ENCODE data around the gene ABCB11. TPM values are rescaled to one million over a fixed set of nuclear protein-coding genes. Genes with fewer than 3 reads are reported as not detected.

ABCB11 gene
- total and polyA plus RNA-seq, 2 of the 4 experiments (the other 2 are of a cell fraction): not detected

GRCh38 chr2:169010633-169011460 lies 20.3 kb downstream of the ABCB11 start:
- H4K5ac ChIP-seq (ENCODE audit: low read depth, low read length): no peak overlapping the region
- intact Hi-C loops (cut with micrococcal nuclease): loop anchor here (10.0 kb wide), 1 partner anchor 514 kb away; no protein-coding TSS in a partner anchor
- H3K4ac ChIP-seq (ENCODE audit: low read depth, low read length): no peak overlapping the region
- H3K4me3 ChIP-seq (ENCODE audit: insufficient read depth, low read depth, low read length): no peak overlapping the region
- H3K18ac ChIP-seq (ENCODE audit: low read depth, low read length): no peak overlapping the region
- ATAC-seq (ENCODE audit: low read depth) (no peak), DNase-seq (no peak)
- H2AK9ac ChIP-seq (replicated peaks; ENCODE audit: low read depth, low read length, poor library complexity): no peak overlapping the region
- H2AFZ ChIP-seq (replicated peaks; ENCODE audit: low read length, poor library complexity): no peak overlapping the region
- no peak overlapping the region for H2AK5ac ChIP-seq (ENCODE audit: low read depth, low read length)
- no peak overlapping the region for H2BK15ac ChIP-seq (ENCODE audit: low read depth, low read length)
- no peak overlapping the region for H2BK20ac ChIP-seq (ENCODE audit: low read depth, low read length)
- dilution Hi-C loops (cut with HindIII; ENCODE audit: low sequenced_read_pairs, unreplicated experiment): no loop called here
- POLR2A ChIA-PET (ENCODE audit: unreplicated experiment): no interaction called here
- H2BK120ac ChIP-seq (ENCODE audit: low read depth, low read length): no peak overlapping the region
- H4K91ac ChIP-seq (ENCODE audit: insufficient read depth, low read depth, low read length): no peak overlapping the region
- CTCF ChIA-PET: no interaction called here
- no peak overlapping the region for H3K4me2 ChIP-seq (ENCODE audit: low read depth, low read length)
- no peak overlapping the region for H2BK5ac ChIP-seq (ENCODE audit: low read depth, low read length, poor library complexity, severe bottlenecking)
- H3K4me1 ChIP-seq (ENCODE audit: control insufficient read depth, insufficient read depth, low read length): no peaks in the 10 kb centered on the region
- no TSS peak for BruUV-seq (replicated peaks)
- no peaks in the 10 kb centered on the region for H3K9me1 ChIP-seq (ENCODE audit: insufficient read depth, low read length)
- H3K23ac ChIP-seq (ENCODE audit: low read depth, low read length): no peak overlapping the region
- H3K27ac ChIP-seq (ENCODE audit: insufficient read depth, low read length): no peak overlapping the region
- no peaks in the 10 kb centered on the region for H4K20me1 ChIP-seq (ENCODE audit: insufficient read depth, low read length)
- H3K36me3 ChIP-seq (ENCODE audit: control insufficient read depth, insufficient read depth, low read length): no peaks in the 10 kb centered on the region
- no peak overlapping the region for H3K14ac ChIP-seq (replicated peaks; ENCODE audit: low read depth, low read length)
- H3K27me3 ChIP-seq (ENCODE audit: control insufficient read depth, insufficient read depth, low read length): no peaks in the 10 kb centered on the region
- no CpG with 5 or more reads among the region's 8 CpGs for WGBS, 2 experiments (ENCODE audit: extremely low coverage in 2 of 2, insufficient read length in 1 of 2)
- TF ChIP-seq CTCF (conservative IDR thresholded peaks at IDR 0.05; ENCODE audit: low read depth, low read length) (no peak), ELK1 (IDR thresholded peaks at IDR 0.05; ENCODE audit: borderline replicate concordance, low read depth, low read length) (no peak), MAZ (IDR thresholded peaks at IDR 0.05; ENCODE audit: borderline replicate concordance, low read depth, low read length) (no peak), RAD21 (IDR thresholded peaks at IDR 0.05; ENCODE audit: low read length) (no peak), FOS (IDR thresholded peaks at IDR 0.05; ENCODE audit: low read depth, low read length) (no peak), NFE2L2 (IDR thresholded peaks at IDR 0.05; ENCODE audit: low read depth, low read length) (no peak), RCOR1 (IDR thresholded peaks at IDR 0.05; ENCODE audit: insufficient replicate concordance, low read length) (no peak), BHLHE40 (IDR thresholded peaks at IDR 0.05; ENCODE audit: low read depth, low read length) (no peak), CEBPB (IDR thresholded peaks at IDR 0.05; ENCODE audit: low read depth, low read length) (no peak), USF2 (IDR thresholded peaks at IDR 0.05; ENCODE audit: low read depth, low read length) (no peak), POLR2A (IDR thresholded peaks at IDR 0.05; ENCODE audit: low read depth, low read length) (no peak)
- H3K9me3 ChIP-seq (ENCODE audit: control insufficient read depth, insufficient read depth, low read length): 0 out of 2 replicates have a peak, but pooled peaks cover 2% of the 10 kb centered on the region
- in situ Hi-C loops (cut with MboI; ENCODE audit: low sequenced_read_pairs): no loop called here
- no peak overlapping the region for H4K8ac ChIP-seq (ENCODE audit: low read depth in 2 of 2, low read length in 2 of 2)
- no peaks in the 10 kb centered on the region for H3K79me1 ChIP-seq (ENCODE audit: low read depth in 1 of 2, low read length in 2 of 2)
- no peak overlapping the region for H3K56ac ChIP-seq (ENCODE audit: extremely low read depth, insufficient read depth, low read length)
- no peak overlapping the region for H3K9ac ChIP-seq (ENCODE audit: low read depth, low read length)

Data from IMR-90 (cell line).